ENCODE data around the gene C1orf52.
A peak's percentile ranks its signal among the peaks of the same experiment; 100 is the strongest.

C1orf52 gene

DNA sequence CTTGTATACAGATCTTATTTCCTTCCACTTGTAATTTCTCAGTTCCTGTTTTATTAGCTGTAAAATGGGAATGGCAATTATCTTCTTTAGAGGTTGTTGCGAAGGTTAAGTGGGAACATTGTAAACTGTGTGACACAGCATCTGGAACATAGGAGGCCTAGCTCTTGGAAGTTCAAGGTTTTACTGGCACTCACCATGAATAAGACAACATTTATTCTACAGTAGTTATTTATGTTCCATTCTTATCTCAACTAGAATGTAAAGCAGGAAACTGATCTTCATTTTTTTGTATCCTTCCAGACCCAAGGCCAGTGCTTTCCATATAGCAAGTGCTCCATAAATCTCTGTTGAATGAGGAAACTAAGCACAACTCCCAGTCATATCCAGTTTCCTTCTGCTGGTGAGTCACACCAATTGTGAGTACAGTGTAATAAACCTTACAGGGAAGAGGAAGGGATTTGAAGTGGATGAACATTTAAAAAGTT is 15.5 kb upstream of the C1orf52 start:
- peaks cover 1% of the 10 kb centered on the region; the same call in 1 of the 2 replicates for H3K36me3 ChIP-seq (replicated peaks; ENCODE audit: insufficient read depth, low read length)
- TF ChIP-seq, protein P1, sequence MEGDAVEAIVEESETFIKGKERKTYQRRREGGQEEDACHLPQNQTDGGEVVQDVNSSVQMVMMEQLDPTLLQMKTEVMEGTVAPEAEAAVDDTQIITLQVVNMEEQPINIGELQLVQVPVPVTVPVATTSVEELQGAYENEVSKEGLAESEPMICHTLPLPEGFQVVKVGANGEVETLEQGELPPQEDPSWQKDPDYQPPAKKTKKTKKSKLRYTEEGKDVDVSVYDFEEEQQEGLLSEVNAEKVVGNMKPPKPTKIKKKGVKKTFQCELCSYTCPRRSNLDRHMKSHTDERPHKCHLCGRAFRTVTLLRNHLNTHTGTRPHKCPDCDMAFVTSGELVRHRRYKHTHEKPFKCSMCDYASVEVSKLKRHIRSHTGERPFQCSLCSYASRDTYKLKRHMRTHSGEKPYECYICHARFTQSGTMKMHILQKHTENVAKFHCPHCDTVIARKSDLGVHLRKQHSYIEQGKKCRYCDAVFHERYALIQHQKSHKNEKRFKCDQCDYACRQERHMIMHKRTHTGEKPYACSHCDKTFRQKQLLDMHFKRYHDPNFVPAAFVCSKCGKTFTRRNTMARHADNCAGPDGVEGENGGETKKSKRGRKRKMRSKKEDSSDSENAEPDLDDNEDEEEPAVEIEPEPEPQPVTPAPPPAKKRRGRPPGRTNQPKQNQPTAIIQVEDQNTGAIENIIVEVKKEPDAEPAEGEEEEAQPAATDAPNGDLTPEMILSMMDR (IDR thresholded peaks at IDR 0.05; ENCODE audit: low read length) = no peak
- no peak for TF ChIP-seq EZH2phosphoT487 (IDR thresholded peaks at IDR 0.05; ENCODE audit: low read length)
- no peak for TF ChIP-seq EZH2 (optimal IDR thresholded peaks at IDR 0.05; ENCODE audit: low read depth, low read length)
- no peaks in the 10 kb centered on the region for H3K9me2 ChIP-seq (replicated peaks; ENCODE audit: insufficient read depth, low read length)
- H3K4me2 ChIP-seq (ENCODE audit: low read depth, low read length) = peak overlapping the region; percentile 69
- peaks cover 16% of the 10 kb centered on the region for H3K4me1 ChIP-seq (ENCODE audit: low read length)
- H4K20me1 ChIP-seq (ENCODE audit: insufficient read depth, low read length) = no peaks in the 10 kb centered on the region; the same call in none of the 2 replicates
- peak overlapping the region; percentile 60; the same call in 1 of the 2 replicates for H3K27ac ChIP-seq (ENCODE audit: low read length)
- peak overlapping the region; percentile 81; the same call in 1 of the 2 replicates for H3K9ac ChIP-seq (ENCODE audit: low read length)
- no peak for DNase-seq
- peak overlapping the region; percentile 72 for H3K4me3 ChIP-seq (ENCODE audit: low read length)
- no peak overlapping the region for H2AFZ ChIP-seq (ENCODE audit: low read length)
- H3K27me3 ChIP-seq (replicated peaks; ENCODE audit: insufficient read depth, low read length) = no peaks in the 10 kb centered on the region
- H3K9me3 ChIP-seq (replicated peaks; ENCODE audit: insufficient read depth, low read length) = no peaks in the 10 kb centered on the region
- no peaks in the 10 kb centered on the region for H3F3A ChIP-seq (ENCODE audit: insufficient read depth, low read length)
- H3K79me2 ChIP-seq (ENCODE audit: low read length) = peaks cover 55% of the 10 kb centered on the region

DNA sequence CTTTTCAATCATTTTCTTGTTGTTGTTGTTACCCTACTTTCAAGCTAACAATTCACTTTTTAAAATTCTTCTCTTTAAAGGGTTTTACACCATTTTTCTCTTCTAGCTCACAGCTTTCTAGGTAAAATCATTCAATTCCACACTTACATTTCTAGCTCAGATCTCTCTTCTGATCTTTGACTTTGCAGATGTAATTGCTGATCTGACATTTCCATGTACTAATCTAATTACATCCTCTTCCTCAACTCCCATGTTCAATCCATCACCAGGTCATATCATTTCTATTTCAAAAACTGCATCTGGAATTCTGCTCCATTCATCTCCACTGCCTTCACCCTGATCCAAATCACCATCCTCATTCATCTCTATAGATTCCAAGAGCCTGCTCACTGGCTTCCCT is 13.9 kb upstream of the C1orf52 start:
- H3K4me2 ChIP-seq (ENCODE audit: low read depth, low read length) = no peak overlapping the region
- H4K20me1 ChIP-seq (ENCODE audit: insufficient read depth, low read length) = no peaks in the 10 kb centered on the region; the same call in none of the 2 replicates
- H3K36me3 ChIP-seq (replicated peaks; ENCODE audit: insufficient read depth, low read length) = peaks cover 9% of the 10 kb centered on the region

DNA sequence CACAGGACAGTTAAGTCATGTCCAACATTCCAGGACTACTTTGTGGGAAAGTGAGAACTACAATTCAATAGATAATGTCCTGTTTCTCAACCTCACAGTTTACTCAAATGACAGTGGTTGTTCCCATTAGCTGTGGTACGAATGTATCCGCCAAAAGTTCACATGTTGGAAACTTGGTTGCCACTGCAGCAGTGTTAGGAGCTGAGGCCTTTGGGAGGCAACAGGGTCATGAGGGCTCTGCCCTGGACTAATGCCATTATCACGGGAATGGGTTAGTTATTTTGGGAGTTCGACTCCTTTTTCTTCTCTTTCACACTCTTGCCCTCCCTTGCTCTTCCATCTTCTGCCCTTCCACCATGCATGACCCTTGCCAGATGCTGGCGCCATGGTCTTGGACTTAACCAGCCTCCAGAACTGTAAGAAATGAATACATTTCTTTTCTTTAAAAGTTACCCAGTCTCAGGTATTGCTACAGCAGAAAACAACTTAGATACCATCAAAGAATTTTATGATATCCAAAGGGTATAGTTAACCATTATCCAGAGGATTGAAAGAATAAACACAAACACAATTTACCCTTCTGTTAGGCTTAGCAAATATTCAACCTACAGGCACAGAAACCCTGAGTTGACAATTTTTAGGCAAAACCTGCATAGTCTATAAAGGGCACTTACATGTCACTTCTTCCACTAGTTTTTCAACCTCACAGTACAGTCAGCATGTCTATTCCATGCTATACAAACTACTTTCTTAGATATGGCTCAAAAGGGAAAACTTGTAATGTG is 9.5 kb upstream of the C1orf52 start:
- Histone ChIP-seq H3K4me1 (ENCODE audit: low read length) (0 out of 2 replicates have a peak, but pooled peaks cover 2% of the 10 kb centered on the region), H3K27ac (ENCODE audit: low read length) (no peak overlapping the region), H3K9me3 (replicated peaks; ENCODE audit: insufficient read depth, low read length) (no peaks in the 10 kb centered on the region), H3K9ac (ENCODE audit: low read length) (no peak overlapping the region), H3K4me2 (ENCODE audit: low read depth, low read length) (no peak overlapping the region), H4K20me1 (ENCODE audit: insufficient read depth, low read length) (no peaks in the 10 kb centered on the region; the same call in 1 of the 2 replicates), H3K79me2 (ENCODE audit: low read length) (peaks cover 37% of the 10 kb centered on the region), H3K4me3 (ENCODE audit: low read length) (no peak overlapping the region), H2AFZ (ENCODE audit: low read length) (no peak overlapping the region), H3K27me3 (replicated peaks; ENCODE audit: insufficient read depth, low read length) (no peaks in the 10 kb centered on the region), H3K36me3 (replicated peaks; ENCODE audit: insufficient read depth, low read length) (peaks cover 9% of the 10 kb centered on the region), H3F3A (ENCODE audit: insufficient read depth, low read length) (no peaks in the 10 kb centered on the region), H3K9me2 (replicated peaks; ENCODE audit: insufficient read depth, low read length) (no peaks in the 10 kb centered on the region)
- no peak for DNase-seq
- TF ChIP-seq EZH2 (optimal IDR thresholded peaks at IDR 0.05; ENCODE audit: low read depth, low read length) (no peak), EZH2phosphoT487 (IDR thresholded peaks at IDR 0.05; ENCODE audit: low read length) (no peak)
- TF ChIP-seq, protein P1 (IDR thresholded peaks at IDR 0.05; ENCODE audit: low read length) = no peak

More for the DNA sequence above, 13.9 kb upstream of the C1orf52 start:
- TF ChIP-seq EZH2 (optimal IDR thresholded peaks at IDR 0.05; ENCODE audit: low read depth, low read length) (no peak), EZH2phosphoT487 (IDR thresholded peaks at IDR 0.05; ENCODE audit: low read length) (no peak)
- TF ChIP-seq, protein P1 (IDR thresholded peaks at IDR 0.05; ENCODE audit: low read length) = no peak
- no peak for DNase-seq
- no peak overlapping the region for H3K27ac ChIP-seq (ENCODE audit: low read length)
- H3K4me3 ChIP-seq (ENCODE audit: low read length) = no peak overlapping the region
- no peaks in the 10 kb centered on the region for H3K9me3 ChIP-seq (replicated peaks; ENCODE audit: insufficient read depth, low read length)
- peaks cover 60% of the 10 kb centered on the region for H3K79me2 ChIP-seq (ENCODE audit: low read length)
- H3K9me2 ChIP-seq (replicated peaks; ENCODE audit: insufficient read depth, low read length) = no peaks in the 10 kb centered on the region
- H3F3A ChIP-seq (ENCODE audit: insufficient read depth, low read length) = no peaks in the 10 kb centered on the region
- peaks cover 16% of the 10 kb centered on the region for H3K4me1 ChIP-seq (ENCODE audit: low read length)
- no peak overlapping the region for H3K9ac ChIP-seq (ENCODE audit: low read length)
- no peak overlapping the region for H2AFZ ChIP-seq (ENCODE audit: low read length)
- no peaks in the 10 kb centered on the region for H3K27me3 ChIP-seq (replicated peaks; ENCODE audit: insufficient read depth, low read length)
